Caki2 (cell line): ENCODE results near the gene HHLA2. TPM values are rescaled to one million over a fixed set of nuclear protein-coding genes. Genes with fewer than 3 reads are reported as not detected.

ENCODE experiments used
- DNase-seq: peaks from one replicate; pipeline ENCODE4 v3.0.0-alpha.2; 2015; ENCODE audit warnings: low read depth
- in situ Hi-C: cut with HindIII; loops from 2 replicates; pipeline ENCODE4 v1.10.0; 2016; ENCODE audit warnings: low sequenced_read_pairs, low pct_unique_long_range_greater_than_20kb, mixed read lengths
- total RNA-seq: library from RNA; depleted of rRNA; stranded (reverse); fragments of >200 nt; shearing (Covaris generic); gene quantifications from 2 replicates; pipeline ENCODE4 v1.2.3, GENCODE V29; 2014; ENCODE audit warnings: low replicate concordance

The HHLA2 gene
- total RNA-seq, 1 experiment from 2014 or later, result not detected

DNA sequence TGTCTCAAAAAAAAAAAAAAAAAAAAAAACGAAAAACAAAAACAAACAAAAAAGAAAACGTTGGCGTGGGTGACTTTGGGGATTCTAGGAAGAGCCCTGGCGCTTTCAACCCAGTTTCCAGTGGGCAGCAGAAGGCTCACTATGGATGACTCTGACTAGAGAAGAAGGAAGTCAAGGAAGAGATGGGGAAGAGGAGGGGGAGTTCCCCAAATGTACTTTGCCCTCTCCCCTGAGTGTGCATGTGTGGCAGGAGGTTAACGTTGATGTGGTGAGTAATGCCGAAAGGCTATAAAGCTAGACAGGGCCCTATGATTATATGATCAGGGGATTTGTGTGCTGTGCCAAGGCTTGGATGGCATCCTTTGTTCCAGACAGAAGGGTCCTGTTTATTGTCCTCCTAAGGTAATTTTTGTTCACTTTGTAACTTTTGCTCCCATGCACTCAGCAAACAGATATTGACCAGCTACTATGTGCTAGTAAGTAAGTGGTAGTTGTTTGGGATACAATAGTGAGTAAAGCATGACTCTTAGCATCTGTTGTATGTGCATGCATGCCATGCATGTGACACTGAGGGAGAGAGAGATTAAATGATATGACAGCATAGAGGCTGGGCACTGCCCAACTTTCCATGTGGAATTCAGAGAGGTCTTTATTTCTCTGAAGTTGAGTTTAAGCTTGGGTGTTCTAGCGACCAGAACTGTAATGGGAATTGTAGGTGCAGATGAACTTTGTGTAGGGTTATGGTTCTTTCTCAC is 750 bp upstream of the HHLA2 start:
- in situ Hi-C loops, result no loop called here
- no peak for DNase-seq

DNA sequence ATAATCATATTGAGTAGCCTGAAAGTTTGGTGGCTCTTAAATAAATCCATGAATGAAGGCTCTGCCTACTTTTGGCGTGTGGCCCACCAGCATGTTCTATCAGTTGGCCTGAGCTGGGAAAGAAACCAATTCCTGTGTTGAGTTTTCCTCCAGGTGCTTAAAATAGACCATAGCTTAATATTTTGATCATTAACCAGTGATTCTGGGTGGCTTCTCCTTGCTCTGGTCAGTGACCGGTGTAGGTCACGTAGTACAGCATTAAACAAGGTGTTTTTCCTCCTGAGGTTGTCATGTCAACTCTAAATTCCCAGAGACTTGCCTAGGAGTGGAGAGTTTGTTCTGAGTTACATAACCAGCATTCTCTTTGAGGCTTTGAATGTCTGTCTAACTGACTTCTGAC is 1.3 kb downstream of the HHLA2 start:
- DNase-seq, result peak; percentile 50
- in situ Hi-C loops, result no loop called here

DNA sequence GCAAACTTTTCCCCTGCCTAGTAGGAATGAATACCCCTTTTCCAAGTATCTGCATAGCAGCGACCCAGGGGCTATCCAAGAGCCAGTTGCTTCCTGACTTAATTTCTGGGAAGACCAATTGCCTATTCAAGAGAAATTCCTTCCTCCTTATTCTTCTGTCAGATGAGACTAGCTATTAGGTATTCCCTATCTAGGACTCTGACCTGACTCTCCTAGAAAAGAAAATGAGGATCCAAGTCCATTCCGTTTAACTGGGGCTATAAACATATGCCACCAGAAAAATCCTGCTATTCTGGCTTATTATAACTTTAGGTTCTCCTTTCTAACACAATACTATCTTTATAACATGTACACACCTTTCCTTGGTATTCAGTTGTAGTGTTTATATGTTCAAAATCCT is 1.7 kb downstream of the HHLA2 start:
- in situ Hi-C loops, result no loop called here
- DNase-seq, result no peak

DNA sequence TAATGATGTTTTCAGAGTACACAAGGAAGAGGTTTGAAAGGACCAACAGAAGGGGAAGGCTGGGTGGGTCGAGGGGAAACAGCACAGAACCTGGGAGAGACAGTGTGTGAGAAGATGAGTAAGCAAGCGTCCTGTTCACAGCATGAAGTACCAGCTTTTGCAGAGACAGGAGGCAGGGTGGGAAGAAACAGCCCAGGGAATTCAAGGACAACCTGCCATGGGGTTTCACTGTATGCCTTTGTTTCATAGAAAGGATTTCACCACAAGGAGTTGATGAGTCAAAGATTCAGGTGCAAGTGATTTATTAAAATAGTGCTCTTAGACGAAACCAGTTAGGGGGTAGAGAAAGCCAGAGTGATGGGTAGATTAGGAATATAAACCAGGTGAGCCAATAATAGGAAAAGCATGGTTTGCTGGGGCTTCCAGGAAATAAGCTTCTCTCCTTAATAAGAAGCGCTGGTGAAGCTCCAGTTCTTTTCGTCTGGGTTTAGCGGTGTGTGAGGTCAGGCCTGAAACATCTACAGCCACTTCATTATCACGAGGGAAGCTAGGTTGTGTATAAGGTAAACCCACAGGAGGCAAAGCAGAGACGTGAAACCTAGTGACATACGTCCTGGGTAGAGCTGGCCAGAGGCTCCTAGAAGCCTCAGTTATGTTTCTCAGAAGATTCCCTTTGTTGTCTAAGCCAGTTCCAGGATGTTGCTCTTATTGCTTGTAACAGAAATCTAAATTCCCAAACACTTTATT is 3.9 kb downstream of the HHLA2 start:
- DNase-seq, result no peak
- in situ Hi-C loops, result no loop called here

DNA sequence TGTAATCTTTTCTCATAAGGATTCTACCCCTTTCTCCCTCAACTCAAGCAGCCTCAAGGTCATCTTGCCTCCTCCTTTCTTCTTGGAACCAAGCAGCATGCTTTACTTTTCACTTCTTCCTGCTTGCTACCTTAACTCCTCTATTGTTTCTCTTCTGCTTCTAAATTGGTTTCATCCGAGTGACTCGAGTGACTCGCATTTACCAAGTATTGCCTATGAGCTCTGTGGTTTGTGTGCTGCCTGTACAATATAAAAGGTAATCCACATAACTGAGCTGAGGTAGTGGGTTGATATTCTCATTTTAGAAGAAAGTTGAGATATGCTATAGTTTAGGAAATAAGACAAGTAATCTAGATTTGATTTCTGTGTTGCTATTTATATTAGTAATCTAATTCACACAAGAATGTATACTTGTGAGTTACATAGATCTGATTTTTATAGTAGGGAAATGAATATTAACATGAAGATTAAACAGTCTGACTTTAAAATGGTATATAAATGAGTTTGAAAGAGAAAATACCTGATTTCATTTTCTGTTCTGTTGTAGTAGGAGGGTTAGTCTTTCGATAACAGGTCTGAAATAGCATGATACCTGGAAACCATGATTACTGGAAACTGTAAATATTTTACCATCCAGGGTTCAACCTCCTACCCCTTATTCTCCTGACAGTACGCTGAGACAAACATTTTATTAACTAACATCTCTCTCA is 5.5 kb downstream of the HHLA2 start:
- DNase-seq, result peak; percentile 14
- in situ Hi-C loops, result no loop called here

DNA sequence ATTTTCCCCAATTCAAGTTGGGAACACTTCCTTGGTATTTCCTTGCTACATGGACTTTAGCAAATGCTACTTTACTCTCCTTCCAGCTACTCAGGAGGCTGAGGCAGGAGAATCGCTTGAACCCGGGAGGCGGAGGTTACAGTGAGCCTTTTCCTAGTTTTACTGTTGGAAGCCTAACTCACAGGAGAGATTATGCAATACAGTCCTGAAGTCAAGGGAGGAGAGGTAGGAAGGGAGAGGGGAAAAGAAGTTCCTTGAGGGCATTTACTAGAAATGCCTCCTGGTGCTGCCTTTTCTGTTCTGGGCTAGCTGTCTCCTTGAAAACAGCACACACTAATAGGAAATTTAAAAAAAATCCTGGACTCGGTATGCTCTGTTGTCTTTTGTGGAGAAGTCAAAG is 6.2 kb downstream of the HHLA2 start:
- in situ Hi-C loops, result no loop called here
- no peak for DNase-seq

DNA sequence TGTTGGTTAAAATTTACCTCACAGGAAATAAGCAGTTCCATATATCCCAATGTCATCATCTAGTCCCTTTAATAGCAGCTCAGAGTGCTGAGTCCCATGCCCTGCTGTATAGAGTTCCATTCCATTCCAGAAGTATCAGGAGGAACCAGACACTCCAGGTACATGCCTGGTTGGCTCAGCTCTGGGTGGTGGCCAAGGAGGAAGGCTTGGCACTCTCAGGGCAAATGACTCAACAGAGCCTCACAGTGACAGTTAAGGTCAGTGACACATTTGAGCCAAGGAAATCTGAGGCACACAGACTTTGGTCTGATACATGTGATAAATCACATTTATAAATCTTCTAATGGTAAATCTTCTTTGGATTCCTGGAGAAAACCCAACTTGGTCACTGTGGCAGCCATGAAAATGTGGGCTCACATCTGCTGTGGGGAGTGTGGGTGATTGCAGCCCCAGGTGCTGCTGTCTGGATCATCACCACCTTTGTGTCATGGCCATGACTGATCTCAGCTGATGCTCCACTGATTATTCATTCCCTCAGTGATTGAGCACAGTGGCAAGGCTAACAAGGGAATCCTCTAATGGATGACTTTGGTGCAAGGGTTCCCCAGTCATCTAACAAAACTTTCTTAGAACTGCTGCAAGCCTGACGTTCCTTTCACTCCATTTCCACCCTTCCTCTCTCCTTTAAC is 9.3 kb downstream of the HHLA2 start:
- in situ Hi-C loops, result no loop called here
- DNase-seq, result peak; percentile 37

DNA sequence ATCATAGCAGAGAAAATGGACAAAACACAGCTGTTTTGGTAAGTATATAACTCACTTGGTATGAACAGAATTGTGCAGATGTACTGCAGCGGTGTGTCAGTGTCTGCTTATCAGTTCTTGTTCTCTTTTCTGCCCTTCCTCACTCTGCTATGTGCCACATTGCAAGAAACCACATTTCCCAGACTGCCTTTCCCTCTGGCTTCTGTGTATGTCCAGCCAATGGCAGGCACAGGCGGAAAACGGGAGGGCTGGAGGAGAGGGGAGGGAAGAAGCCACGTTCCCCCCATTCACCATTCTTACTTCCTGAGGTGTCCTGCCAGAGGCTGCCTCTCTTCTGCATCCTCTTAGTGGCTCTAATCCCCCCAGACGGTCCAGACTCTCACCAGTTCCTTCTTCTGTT is 15.4 kb downstream of the HHLA2 start:
- in situ Hi-C loops, result no loop called here

DNA sequence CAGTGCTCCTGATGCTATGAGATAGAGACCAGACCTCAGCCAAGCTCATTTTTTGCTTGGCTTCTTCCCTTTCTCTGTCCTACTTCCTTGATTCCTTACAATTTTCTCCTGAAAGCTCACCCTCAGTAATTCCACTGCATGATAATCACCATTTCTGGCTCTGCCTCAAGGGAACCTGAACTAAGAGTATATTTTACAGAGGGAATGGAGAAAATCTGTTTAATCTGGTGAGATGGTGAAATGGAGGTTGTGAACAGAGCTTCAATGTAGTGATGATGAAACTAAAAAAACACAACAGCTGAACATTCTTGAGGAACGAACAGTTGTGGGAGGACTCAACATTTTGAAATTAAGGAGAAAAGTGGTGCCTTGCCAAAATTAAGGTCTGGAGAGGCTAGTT is 16.3 kb downstream of the HHLA2 start:
- DNase-seq, result no peak
- in situ Hi-C loops, result no loop called here

More for the DNA sequence above, 15.4 kb downstream of the HHLA2 start:
- DNase-seq, result no peak

DNA sequence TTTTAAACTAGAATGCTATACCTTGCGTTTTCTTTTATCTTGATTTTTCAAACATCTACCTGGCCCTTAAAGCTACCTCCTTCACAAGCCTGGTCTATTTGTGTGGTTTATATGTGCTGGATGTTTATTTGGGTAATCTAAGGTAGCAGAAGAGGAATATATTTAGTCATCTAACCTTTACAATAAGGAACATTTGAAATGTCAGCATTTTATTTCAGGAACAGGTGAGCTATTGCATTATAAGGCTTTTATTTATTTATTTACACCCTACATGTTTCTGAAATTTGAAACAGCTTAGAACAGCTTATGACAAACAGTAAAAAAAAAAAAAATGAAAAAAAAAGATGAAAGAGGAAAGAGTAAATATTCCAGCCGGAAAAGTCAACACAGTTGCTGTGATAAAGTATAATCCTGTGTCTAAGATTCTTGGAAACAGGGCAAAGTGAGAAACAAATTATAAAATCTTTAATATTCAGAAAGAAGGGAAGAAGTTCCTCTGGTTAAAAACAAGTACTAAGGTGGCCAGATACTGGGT is 19.5 kb downstream of the HHLA2 start:
- in situ Hi-C loops, result no loop called here
- DNase-seq, result no peak

DNA sequence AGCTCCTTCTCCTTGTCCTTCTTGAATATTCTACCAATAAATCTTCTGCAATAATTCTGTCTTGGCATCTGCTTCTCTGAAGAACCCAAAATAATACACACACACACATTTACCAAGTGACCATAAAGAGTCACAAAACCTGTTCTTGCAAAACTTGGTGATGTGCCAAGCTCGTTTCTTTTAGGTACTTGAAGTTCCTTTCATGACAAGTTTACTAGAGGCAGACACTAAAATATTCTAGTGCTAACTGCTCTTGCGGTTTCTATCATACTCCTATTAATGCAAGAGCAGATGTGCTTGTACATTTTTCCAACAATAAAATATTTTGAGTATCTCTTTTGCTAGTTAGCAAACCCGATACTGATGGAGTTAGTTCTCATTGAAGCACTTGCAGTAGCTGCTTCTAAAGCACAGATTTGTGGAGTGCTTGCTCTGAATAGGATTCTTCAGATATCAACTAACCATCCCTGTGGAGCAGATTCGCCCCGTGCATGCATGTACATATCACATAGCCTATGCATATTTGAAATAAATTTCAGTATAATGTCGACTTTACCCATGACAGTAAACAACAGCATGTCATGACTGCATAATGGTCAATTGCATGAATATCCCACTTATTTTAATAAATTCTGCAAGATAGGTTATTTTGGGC is 23.2 kb downstream of the HHLA2 start:
- no peak for DNase-seq
- in situ Hi-C loops, result no loop called here

DNA sequence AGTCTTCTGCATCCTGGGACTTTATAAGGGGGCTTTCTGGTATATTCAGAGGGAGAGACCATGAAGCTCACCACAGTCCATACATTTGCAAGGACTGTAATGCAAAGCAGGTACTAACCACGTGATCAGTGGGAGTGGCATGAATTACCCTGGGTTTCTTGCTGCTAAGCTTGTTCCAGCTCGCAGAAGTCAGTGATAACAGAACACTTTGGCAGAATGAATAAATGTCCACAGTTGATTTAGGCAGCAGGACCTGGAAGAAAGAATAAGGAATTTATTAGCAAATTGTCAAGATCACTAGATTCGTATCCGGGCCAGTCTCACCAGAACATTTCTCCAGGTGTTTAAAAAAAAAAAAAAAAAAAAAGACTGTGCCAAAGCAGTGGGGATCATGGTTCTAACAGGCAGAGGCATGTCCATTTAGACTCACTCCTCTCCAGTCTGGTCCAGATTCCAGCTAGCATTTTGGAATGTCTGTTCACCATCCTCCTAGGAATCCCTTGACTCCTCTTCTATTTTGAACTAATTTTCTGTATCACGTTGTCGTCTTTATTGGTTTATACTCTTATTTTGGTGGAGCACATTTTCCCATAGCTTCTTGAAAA is 24.5 kb downstream of the HHLA2 start:
- in situ Hi-C loops, result no loop called here
- no peak for DNase-seq

DNA sequence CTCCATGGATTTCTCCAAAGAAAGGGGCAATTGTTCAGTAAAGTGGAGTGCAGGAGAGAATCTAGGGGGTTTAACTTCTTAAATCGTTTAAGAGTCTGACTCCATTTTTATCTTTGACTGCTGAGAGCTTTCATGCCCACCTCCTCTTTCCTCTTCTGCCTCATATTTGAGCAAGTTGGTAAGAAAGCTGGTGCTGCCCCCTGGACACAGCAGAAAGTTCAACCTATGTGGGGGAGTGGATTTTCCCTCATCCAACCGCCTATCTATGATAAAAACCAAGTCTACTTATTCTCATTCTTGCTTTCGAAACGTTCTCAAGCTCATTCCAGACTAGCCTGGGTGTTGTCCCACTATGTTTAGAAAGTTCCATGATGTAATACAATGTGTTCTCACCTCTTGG is 26.0 kb downstream of the HHLA2 start:
- in situ Hi-C loops, result no loop called here
- no peak for DNase-seq

DNA sequence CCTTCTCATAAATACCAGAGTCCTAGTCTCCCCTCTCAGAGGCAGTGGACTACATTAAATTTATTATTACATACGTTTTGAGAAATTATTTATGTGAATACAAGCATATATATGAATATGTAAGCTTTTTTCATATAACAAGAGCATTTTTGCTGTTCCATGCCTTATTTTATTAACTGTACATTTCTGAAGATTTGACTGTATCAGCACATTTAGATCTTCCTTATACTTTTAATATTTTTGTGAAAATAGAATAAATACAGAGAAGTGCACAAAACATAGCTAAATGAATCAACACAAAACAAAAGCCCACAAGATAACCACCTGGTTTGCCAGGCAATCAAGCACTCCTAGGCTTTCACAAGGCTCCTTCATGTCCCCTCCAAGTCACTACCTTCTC is 27.8 kb downstream of the HHLA2 start:
- DNase-seq, result no peak
- in situ Hi-C loops, result no loop called here

DNA sequence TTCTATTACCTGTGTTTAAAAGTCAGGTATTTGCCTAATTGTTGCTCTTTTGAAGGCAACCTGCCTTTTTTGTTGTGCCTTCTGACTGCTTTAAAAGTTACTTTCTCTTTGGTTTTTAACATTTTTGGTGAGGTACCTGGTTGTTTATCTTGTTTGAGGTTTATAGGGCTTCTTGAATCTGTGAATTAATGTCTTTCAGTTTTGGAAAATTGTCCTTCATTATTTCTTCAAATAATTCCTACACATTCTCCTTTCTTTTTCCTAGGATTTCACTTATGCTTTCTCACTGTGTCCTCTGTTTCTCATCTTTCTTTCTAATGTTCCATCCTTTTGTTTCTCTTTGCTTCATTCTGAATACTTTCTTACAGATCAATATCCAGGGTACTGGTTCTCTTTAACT is 30.8 kb downstream of the HHLA2 start:
- in situ Hi-C loops, result no loop called here

DNA sequence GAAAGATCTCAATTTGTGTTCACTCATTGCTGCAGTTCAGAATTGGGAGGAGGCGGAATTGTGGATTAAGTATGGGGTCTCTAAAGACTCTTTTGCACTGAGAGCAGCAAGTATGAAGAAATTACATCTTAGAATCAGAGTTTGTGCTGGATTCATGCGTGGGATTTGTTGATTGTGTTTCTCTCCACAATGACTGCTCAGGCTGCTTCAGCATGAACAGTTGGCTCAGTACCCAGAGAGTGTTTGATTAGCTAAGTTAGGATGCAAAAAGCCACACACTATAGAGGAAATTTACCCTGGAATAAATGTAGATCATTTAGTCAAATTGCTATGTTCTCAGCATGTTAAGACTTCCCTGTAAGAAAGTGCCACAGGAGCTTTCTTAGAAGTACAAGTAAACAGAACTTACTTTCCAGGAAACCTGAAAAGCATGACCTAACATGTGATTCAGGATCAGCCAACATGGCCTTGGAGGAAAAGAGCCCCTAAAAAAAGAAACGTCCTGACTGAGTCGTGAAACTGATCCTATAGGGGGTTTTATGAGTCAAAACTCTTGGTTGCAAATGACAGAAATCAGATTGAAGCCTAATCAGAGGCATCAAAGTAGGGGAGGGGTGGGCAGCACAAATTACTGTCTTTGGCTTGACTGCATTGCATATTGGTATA is 32.6 kb downstream of the HHLA2 start:
- in situ Hi-C loops, result no loop called here
- no peak for DNase-seq

More for the DNA sequence above, 30.8 kb downstream of the HHLA2 start:
- no peak for DNase-seq

DNA sequence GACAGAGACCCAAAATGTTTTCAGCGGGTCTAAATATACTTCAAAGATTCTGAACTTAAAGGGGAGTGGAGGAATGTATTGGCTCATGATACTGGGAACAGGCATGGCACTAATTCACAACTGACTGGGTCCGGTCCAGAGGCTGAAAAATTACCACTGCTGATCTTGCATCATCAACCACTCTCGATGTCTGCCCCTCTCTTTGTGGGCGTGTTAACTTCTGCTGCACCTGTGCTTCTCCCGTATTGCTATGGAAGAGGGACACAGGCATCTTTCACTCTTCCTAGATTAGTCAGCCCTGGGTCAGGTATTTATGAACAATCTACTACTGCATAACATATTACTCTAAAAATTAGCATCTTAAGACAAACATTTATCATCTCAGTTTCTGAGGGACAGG is 33.2 kb downstream of the HHLA2 start:
- DNase-seq, result no peak
- in situ Hi-C loops, result no loop called here
